GM12878 (cell line): Measurements from ENCODE around the gene MRPL38. TPM values are rescaled to one million over a fixed set of nuclear protein-coding genes. Genes with fewer than 3 reads are reported as not detected.

Experiments used
- ATAC-seq: fragments of 200-7000 bp; cut with Tn5 transposase; 3 replicates; pipeline ENCODE4 v1.9.1; 2020; ENCODE audit warnings: mild to moderate bottlenecking, moderate library complexity
- BruUV-seq: library from RNA; stranded (reverse); fragments of 400-500 nt; replicated peaks from 2 replicates; lab custom pipeline; 2021; lab: Mats Ljungman, UMichigan
- CTCF ChIA-PET: fragments of 300-600 bp; sonication (Branson Sonifier 250); formaldehyde crosslinking; extraction: SDS; loops from one replicate; lab custom pipeline; 2021; ENCODE audit warnings: inconsistent platforms; lab: Yijun Ruan, JAX
- POLR2A ChIA-PET: fragments of 350-600 bp; formaldehyde crosslinking; extraction: SDS; loops from one replicate; lab custom pipeline; 2021; ENCODE audit warnings: inconsistent platforms; lab: Charles Lee
- RAD21 ChIA-PET: fragments of 300-600 bp; sonication (Branson Sonifier 250); formaldehyde crosslinking; loops from one replicate; lab custom pipeline; 2023; ENCODE audit warnings: antibody characterized with exemption; ENCODE audit not compliant: unreplicated experiment; lab: Charles Lee
- SMC1A ChIA-PET: fragments of 300-600 bp; sonication (Branson Sonifier 250); formaldehyde crosslinking; loops from one replicate; lab custom pipeline; 2023; ENCODE audit not compliant: unreplicated experiment, uncharacterized antibody; lab: Charles Lee
- DNase-seq: peaks from one replicate; pipeline ENCODE4 v3.0.0-alpha.2; 2011; ENCODE audit warnings: low read depth, low spot score
- FAIRE-seq: peaks from 3 replicates; lab custom pipeline; 2011; peaks lifted over from hg19 to GRCh38; lab: Jason Lieb, UNC
- H2AFZ ChIP-seq: 2 replicates; pipeline ENCODE4 v1.6.0; 2011; ENCODE audit warnings: low read depth, low read length, control low read depth; ENCODE audit not compliant: control insufficient read depth
- H3K27ac ChIP-seq: 2 replicates; pipeline ENCODE4 v1.5.1; 2011; ENCODE audit warnings: control low read depth; ENCODE audit not compliant: control insufficient read depth, insufficient read depth
- H3K27me3 ChIP-seq, 2 experiments: replicated peaks in 1 of 2; 2 replicates each; pipeline versions ENCODE4 v1.6.0 to v1.6.1; 2011; ENCODE audit warnings: low read length in 1 of 2; ENCODE audit not compliant: control insufficient read depth in 2 of 2, insufficient read depth in 2 of 2
- H3K36me3 ChIP-seq, 2 experiments: 2 replicates each; pipeline ENCODE4 v1.5.1; 2011; ENCODE audit warnings: low read length in 1 of 2; ENCODE audit not compliant: control insufficient read depth in 2 of 2, insufficient read depth in 2 of 2
- H3K4me1 ChIP-seq: 2 replicates; pipeline ENCODE4 v1.6.1; 2011; ENCODE audit warnings: mild to moderate bottlenecking, low read length, moderate library complexity, mixed read lengths; ENCODE audit not compliant: control insufficient read depth, insufficient read depth
- H3K4me2 ChIP-seq: 2 replicates; pipeline ENCODE4 v1.6.0; 2011; ENCODE audit warnings: control low read depth; ENCODE audit not compliant: control insufficient read depth, insufficient read depth
- H3K4me3 ChIP-seq: fragments of 200-600 bp; sonication (generic); 2 replicates; pipeline ENCODE4 v1.5.1; 2016
- H3K79me2 ChIP-seq: 2 replicates; pipeline ENCODE4 v1.6.0; 2011; ENCODE audit warnings: low read length; ENCODE audit not compliant: control insufficient read depth, insufficient read depth
- H3K9ac ChIP-seq: 2 replicates; pipeline ENCODE4 v1.8.0; 2011; ENCODE audit warnings: low read length, control low read depth, mixed read lengths; ENCODE audit not compliant: control insufficient read depth, insufficient read depth
- H3K9me3 ChIP-seq: replicated peaks from 3 replicates; pipeline ENCODE4 v1.5.1; 2011; ENCODE audit warnings: mild to moderate bottlenecking, low read length; ENCODE audit not compliant: control insufficient read depth, insufficient read depth
- H4K20me1 ChIP-seq: 2 replicates; pipeline ENCODE4 v1.6.0; 2011; ENCODE audit not compliant: control insufficient read depth, insufficient read depth
- DPF2 ChIP-seq: fragments of 450-650 bp; IDR thresholded peaks from 2 replicates; pipeline ENCODE4 v1.6.1; 2017; ENCODE audit warnings: mild to moderate bottlenecking
- GABPA ChIP-seq: IDR thresholded peaks from 2 replicates; pipeline ENCODE4 v1.6.1; 2014; ENCODE audit warnings: antibody characterized with exemption, low read depth, mild to moderate bottlenecking, inconsistent platforms
- GATAD2B ChIP-seq: fragments of 450-650 bp; conservative IDR thresholded peaks from 2 replicates; pipeline ENCODE4 v1.6.1; 2017; ENCODE audit warnings: low read depth, mild to moderate bottlenecking, moderate library complexity
- HDAC2 ChIP-seq: fragments of 200-600 bp; sonication (generic); IDR thresholded peaks from 2 replicates; pipeline ENCODE4 v1.6.1; 2017
- KLF5 ChIP-seq: fragments of 450-650 bp; IDR thresholded peaks from 2 replicates; pipeline ENCODE4 v1.6.1; 2014; ENCODE audit warnings: mild to moderate bottlenecking; ENCODE audit not compliant: partially characterized antibody
- MEF2A ChIP-seq: IDR thresholded peaks from 2 replicates; pipeline ENCODE4 v1.6.1; 2011; ENCODE audit warnings: low read depth, mild to moderate bottlenecking, low read length, moderate library complexity; ENCODE audit not compliant: insufficient read depth
- NRF1 ChIP-seq: conservative IDR thresholded peaks from 2 replicates; pipeline ENCODE4 v1.6.1; 2011; ENCODE audit warnings: mild to moderate bottlenecking, low read depth, low read length, improper control_type of control experiment
- POLR2A ChIP-seq: IDR thresholded peaks from 2 replicates; pipeline ENCODE4 v1.6.1; 2011; ENCODE audit warnings: low read depth, mild to moderate bottlenecking, low read length
- POU2F2 ChIP-seq: IDR thresholded peaks from 3 replicates; pipeline ENCODE4 v1.6.1; 2011; ENCODE audit warnings: low read depth, mild to moderate bottlenecking, low read length, borderline replicate concordance
- SMARCA5 ChIP-seq: fragments of 450-650 bp; IDR thresholded peaks from 2 replicates; pipeline ENCODE4 v1.6.1; 2017; ENCODE audit warnings: mild to moderate bottlenecking
- SPI1 ChIP-seq: IDR thresholded peaks from 2 replicates; pipeline ENCODE4 v1.6.1; 2011; ENCODE audit warnings: low read depth, mild to moderate bottlenecking, low read length, moderate library complexity, borderline replicate concordance; ENCODE audit not compliant: insufficient read depth
- SREBF2 ChIP-seq: IDR thresholded peaks from 2 replicates; pipeline ENCODE4 v1.6.1; 2012; ENCODE audit warnings: mild to moderate bottlenecking, low read length
- WRNIP1 ChIP-seq: IDR thresholded peaks from 2 replicates; pipeline ENCODE4 v1.6.1; 2011; ENCODE audit warnings: low read depth, low read length, improper control_type of control experiment, borderline replicate concordance
- ZBED1 ChIP-seq: IDR thresholded peaks from 2 replicates; pipeline ENCODE4 v1.6.1; 2016; ENCODE audit warnings: borderline replicate concordance
- ZBTB11 ChIP-seq: fragments of 450-650 bp; formaldehyde crosslinking; IDR thresholded peaks from 2 replicates; pipeline ENCODE4 v1.5.0; 2022; ENCODE audit warnings: mild to moderate bottlenecking, missing genetic modification characterization
- WGBS: methylation state at CpG from one replicate; pipeline ENCODE4 v1.1.6; 2016; ENCODE audit warnings: low lambda C conversion rate; ENCODE audit not compliant: insufficient replicate concordance, insufficient coverage; ENCODE audit errors: missing lambda C conversion rate; 5-methylcytosine and 5-hydroxymethylcytosine counted together
- in situ Hi-C: fragments of 300-500 bp; cut with MboI; formaldehyde crosslinking; loops from 9 replicates; pipeline ENCODE4 v1.14.3; 2018; ENCODE audit warnings: mixed read lengths
- intact Hi-C: fragments of 100-400 bp; cut with micrococcal nuclease; formaldehyde crosslinking; loops from one replicate; pipeline ENCODE4 v1.14.2; 2022; ENCODE audit not compliant: unreplicated experiment
- polyA plus RNA-seq, 11 experiments: library from polyadenylated mRNA; depleted of rRNA in 4 of 11; unstranded in 6 of 11; stranded (reverse) in 5 of 11; fragments of >200 nt; fragmentation: Nextera tagmentation in 4 of 11; fragmentation: Illumina TruSeq in 1 of 11; extraction: Ambion mirVana in 4 of 11; extraction: Trizol in 1 of 11; gene quantifications; 1 replicate in 1 of 11; 2 replicates in 10 of 11; pipeline versions ENCODE4 v1.2.1 to v1.2.3, GENCODE V29; 2011 to 2016; ENCODE audit warnings: inconsistent platforms in 2 of 11, missing spikeins in 2 of 11, low read depth in 1 of 11
- total RNA-seq, 4 experiments: library from RNA; depleted of rRNA in 3 of 4; stranded (reverse); fragments of >200 nt in 3 of 4; fragmentation: Illumina TruSeq in 1 of 4; extraction: Trizol in 1 of 4; gene quantifications; 2 replicates each; pipeline versions ENCODE4 v1.2.1 to v1.2.3, GENCODE V29; 2013 to 2021
- TF ChIP-seq, protein P1 (sequence below): IDR thresholded peaks from 2 replicates; pipeline ENCODE4 v1.6.1; 2012; ENCODE audit warnings: improper control_type of control experiment, low read depth, low read length; ENCODE audit not compliant: insufficient replicate concordance

The MRPL38 gene
- total and polyA plus RNA-seq, 10 of the 15 experiments (the other 5 are each of a cell fraction or from before 2014, with no cell fraction given), result 6.6 to 205 (median 53.1) TPM

DNA sequence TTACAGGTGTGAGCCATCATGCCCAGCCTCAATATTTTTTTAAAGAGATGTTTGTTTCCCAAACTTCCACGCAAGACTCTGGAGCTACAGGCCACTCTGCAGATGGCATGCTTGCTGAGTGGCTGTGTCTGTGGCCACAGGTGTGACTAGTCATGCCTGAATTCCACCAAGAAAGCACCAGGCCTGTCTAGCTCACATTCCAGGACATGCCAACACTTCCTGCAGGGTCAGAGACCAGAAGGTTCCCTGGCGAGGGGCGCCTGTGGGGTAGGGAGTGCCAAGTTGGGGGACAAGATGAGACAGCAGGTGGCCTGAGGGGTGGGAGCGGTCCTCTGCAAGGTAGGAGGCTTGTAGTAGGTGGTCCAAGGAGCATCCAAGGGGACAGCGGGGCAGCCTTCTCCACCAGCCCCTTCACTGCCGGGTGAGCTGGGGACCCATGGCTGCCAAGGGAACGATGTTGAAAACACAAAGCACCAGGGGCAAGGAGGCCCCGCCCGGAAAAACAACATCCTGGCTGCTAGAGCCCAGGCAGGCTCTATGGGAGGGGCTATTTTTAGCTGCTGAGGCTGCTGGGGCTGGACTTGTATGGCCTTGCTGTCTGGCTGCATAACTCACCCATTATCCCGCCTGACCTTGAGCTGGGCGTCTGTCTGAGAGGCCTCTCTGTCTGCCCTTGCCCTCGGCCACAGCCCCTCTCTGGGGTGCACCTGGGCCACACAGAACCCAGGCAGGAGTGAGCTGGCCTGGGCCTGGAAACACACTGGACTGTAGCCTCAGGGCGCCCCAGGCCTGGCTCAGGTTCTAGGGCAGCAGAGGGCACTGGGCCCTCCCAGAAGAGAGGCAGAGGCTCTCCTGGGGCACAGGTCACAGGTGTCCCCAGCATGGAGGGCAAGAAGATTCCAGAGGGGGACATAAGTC lies 32.0 kb downstream of the MRPL38 start:
- no peaks in the 10 kb centered on the region for H3K79me2 ChIP-seq
- ChIA-PET SMC1A (interaction anchor here (1.1 to 1.8 kb wide), 2 partner anchors 12 to 14 kb away, joined by 4 to 5 read pairs; no protein-coding TSS in a partner anchor), RAD21 (interaction anchor here (1.2 kb wide), 1 partner anchor 1498 kb away, joined by 3 read pairs; no protein-coding TSS in a partner anchor), POLR2A (no interaction called here), CTCF (interaction anchor here (1.0 to 1.9 kb wide), 5 partner anchors 11 to 28 kb away, joined by 3 to 10 read pairs (median 4); partner anchors contain the start of genes TRIM65, UNC13D and WBP2)
- H3K9ac ChIP-seq, result no peak overlapping the region
- 44% methylated on average over 13 of the region's 13 CpGs for WGBS
- in situ Hi-C loops, result no loop called here
- no peaks in the 10 kb centered on the region for H3K27me3 ChIP-seq
- H3K4me1 ChIP-seq, result peaks cover 20% of the 10 kb centered on the region
- DNase-seq (no peak), FAIRE-seq (no peak), ATAC-seq (no peak)
- H3K9me3 ChIP-seq, result no peaks in the 10 kb centered on the region
- no peak overlapping the region for H3K27ac ChIP-seq
- no TSS peak for BruUV-seq
- no peaks in the 10 kb centered on the region for H3K36me3 ChIP-seq
- no peaks in the 10 kb centered on the region for H4K20me1 ChIP-seq
- intact Hi-C loops, result no loop called here
- H3K4me3 ChIP-seq, result no peak overlapping the region
- H2AFZ ChIP-seq, result no peak overlapping the region
- H3K4me2 ChIP-seq, result no peak overlapping the region
- no peak for TF ChIP-seq ZBED1
- TF ChIP-seq WRNIP1, result no peak
- no peak for TF ChIP-seq GABPA
- no peak for TF ChIP-seq HDAC2
- TF ChIP-seq ZBTB11 (CRISPR knock-in tag), result no peak
- no peak for TF ChIP-seq SPI1
- no peak for TF ChIP-seq KLF5
- no peak for TF ChIP-seq POU2F2
- no peak for TF ChIP-seq MEF2A
- no peak for TF ChIP-seq NRF1
- no peak for TF ChIP-seq DPF2
- TF ChIP-seq GATAD2B, result no peak
- TF ChIP-seq, protein P1, sequence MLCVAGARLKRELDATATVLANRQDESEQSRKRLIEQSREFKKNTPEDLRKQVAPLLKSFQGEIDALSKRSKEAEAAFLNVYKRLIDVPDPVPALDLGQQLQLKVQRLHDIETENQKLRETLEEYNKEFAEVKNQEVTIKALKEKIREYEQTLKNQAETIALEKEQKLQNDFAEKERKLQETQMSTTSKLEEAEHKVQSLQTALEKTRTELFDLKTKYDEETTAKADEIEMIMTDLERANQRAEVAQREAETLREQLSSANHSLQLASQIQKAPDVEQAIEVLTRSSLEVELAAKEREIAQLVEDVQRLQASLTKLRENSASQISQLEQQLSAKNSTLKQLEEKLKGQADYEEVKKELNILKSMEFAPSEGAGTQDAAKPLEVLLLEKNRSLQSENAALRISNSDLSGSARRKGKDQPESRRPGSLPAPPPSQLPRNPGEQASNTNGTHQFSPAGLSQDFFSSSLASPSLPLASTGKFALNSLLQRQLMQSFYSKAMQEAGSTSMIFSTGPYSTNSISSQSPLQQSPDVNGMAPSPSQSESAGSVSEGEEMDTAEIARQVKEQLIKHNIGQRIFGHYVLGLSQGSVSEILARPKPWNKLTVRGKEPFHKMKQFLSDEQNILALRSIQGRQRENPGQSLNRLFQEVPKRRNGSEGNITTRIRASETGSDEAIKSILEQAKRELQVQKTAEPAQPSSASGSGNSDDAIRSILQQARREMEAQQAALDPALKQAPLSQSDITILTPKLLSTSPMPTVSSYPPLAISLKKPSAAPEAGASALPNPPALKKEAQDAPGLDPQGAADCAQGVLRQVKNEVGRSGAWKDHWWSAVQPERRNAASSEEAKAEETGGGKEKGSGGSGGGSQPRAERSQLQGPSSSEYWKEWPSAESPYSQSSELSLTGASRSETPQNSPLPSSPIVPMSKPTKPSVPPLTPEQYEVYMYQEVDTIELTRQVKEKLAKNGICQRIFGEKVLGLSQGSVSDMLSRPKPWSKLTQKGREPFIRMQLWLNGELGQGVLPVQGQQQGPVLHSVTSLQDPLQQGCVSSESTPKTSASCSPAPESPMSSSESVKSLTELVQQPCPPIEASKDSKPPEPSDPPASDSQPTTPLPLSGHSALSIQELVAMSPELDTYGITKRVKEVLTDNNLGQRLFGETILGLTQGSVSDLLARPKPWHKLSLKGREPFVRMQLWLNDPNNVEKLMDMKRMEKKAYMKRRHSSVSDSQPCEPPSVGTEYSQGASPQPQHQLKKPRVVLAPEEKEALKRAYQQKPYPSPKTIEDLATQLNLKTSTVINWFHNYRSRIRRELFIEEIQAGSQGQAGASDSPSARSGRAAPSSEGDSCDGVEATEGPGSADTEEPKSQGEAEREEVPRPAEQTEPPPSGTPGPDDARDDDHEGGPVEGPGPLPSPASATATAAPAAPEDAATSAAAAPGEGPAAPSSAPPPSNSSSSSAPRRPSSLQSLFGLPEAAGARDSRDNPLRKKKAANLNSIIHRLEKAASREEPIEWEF, result no peak
- no peak for TF ChIP-seq SREBF2
- no peak for TF ChIP-seq SMARCA5
- TF ChIP-seq POLR2A, result no peak
